ENCODE results near the gene DNAAF6. TPM values are rescaled to one million over a fixed set of nuclear protein-coding genes. Genes with fewer than 3 reads are reported as not detected.

The DNAAF6 gene
- total RNA-seq, 3 donors from 2014 or later (not counting 1 experiment from before 2014, with no cell fraction given), result not detected

DNA sequence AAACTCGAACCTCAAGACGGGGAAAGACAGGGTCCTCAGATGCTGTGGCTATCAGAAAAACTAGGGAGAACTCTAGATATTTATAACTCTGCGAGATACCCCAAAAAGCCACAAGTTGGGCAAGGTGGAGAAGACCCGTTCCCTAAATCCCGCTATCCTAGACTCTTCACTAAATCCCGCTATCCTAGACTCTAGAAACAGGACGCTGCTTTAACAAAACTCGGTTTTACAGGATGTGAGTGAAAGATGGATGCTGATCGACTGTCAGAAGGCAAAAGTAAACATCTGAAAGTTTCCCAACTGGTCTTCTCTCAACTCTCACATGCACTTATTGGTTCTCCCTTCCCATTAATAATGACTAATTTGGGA is 270 bp downstream of the DNAAF6 start:
- H3K4me1 ChIP-seq (ENCODE audit: control insufficient read depth, insufficient read depth, low read length), result peaks cover 6% of the 10 kb centered on the region
- TF ChIP-seq, protein P1, sequence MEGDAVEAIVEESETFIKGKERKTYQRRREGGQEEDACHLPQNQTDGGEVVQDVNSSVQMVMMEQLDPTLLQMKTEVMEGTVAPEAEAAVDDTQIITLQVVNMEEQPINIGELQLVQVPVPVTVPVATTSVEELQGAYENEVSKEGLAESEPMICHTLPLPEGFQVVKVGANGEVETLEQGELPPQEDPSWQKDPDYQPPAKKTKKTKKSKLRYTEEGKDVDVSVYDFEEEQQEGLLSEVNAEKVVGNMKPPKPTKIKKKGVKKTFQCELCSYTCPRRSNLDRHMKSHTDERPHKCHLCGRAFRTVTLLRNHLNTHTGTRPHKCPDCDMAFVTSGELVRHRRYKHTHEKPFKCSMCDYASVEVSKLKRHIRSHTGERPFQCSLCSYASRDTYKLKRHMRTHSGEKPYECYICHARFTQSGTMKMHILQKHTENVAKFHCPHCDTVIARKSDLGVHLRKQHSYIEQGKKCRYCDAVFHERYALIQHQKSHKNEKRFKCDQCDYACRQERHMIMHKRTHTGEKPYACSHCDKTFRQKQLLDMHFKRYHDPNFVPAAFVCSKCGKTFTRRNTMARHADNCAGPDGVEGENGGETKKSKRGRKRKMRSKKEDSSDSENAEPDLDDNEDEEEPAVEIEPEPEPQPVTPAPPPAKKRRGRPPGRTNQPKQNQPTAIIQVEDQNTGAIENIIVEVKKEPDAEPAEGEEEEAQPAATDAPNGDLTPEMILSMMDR (IDR thresholded peaks at IDR 0.05), result no peak
- ATAC-seq (no peak), DNase-seq (no peak)
- Mint-ChIP-seq H3K27me3 (ENCODE audit: low read depth in 2 of 2) (peaks cover 0 to 3% of the 10 kb centered on the region in 2 donors), H3K36me3 (no peaks in the 10 kb centered on the region), H3K4me3 (peak overlapping the region; percentile 83), H3K9me3 (no peaks in the 10 kb centered on the region), H3K4me1 (peaks cover 6 to 8% of the 10 kb centered on the region in 2 donors), H3K27ac (peak overlapping the region in 1 of 2 donors; percentile 78)
- H3K27me3 ChIP-seq (ENCODE audit: control insufficient read depth, insufficient read depth, low read length), result no peaks in the 10 kb centered on the region
- 45% methylated on average over 5 of the region's 9 CpGs for WGBS (ENCODE audit: insufficient coverage)
- intact Hi-C loops (cut with micrococcal nuclease), result loop anchor here (5.0 kb wide), 1 partner anchor 39 kb away; no protein-coding TSS in a partner anchor
- no peaks in the 10 kb centered on the region for H3K36me3 ChIP-seq (ENCODE audit: control insufficient read depth, insufficient read depth, low read length)
- no peaks in the 10 kb centered on the region for H3K9me3 ChIP-seq (ENCODE audit: control insufficient read depth, insufficient read depth, low read length)
- no peak overlapping the region for H3K4me3 ChIP-seq (ENCODE audit: low read length)
- no peak overlapping the region for H3K27ac ChIP-seq (ENCODE audit: low read length)

DNA sequence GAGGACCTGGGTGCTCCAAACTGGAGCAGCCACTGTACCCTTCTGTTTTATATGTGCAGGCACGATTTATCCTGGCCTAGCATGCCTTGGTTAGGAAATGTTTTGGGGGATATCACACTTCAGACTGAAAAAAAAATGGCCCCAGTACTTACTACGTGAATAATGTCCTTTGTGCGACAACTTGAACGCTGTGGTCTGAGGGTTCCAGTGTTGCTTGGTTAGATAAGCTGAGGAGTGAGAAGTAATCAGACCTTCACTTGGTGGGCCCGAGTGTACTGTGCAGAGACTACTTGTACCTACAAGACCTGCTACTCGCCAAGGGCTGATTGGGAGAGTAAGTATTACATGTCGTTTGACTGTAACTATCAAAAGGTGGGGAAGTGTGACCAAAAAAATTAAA is 678 bp downstream of the DNAAF6 start:
- Histone ChIP-seq H3K4me1 (ENCODE audit: control insufficient read depth, insufficient read depth, low read length) (peaks cover 6% of the 10 kb centered on the region), H3K27ac (ENCODE audit: low read length) (no peak overlapping the region), H3K4me3 (ENCODE audit: low read length) (no peak overlapping the region), H3K9me3 (ENCODE audit: control insufficient read depth, insufficient read depth, low read length) (no peaks in the 10 kb centered on the region), H3K27me3 (ENCODE audit: control insufficient read depth, insufficient read depth, low read length) (no peaks in the 10 kb centered on the region), H3K36me3 (ENCODE audit: control insufficient read depth, insufficient read depth, low read length) (no peaks in the 10 kb centered on the region)
- WGBS (ENCODE audit: insufficient coverage), result 97% methylated on average over 7 of the region's 7 CpGs
- Mint-ChIP-seq H3K36me3 (no peaks in the 10 kb centered on the region), H3K27me3 (ENCODE audit: low read depth in 2 of 2) (peaks cover under 1 to 3% of the 10 kb centered on the region in 2 donors), H3K27ac (peak overlapping the region in 1 of 2 donors; percentile 78), H3K4me3 (no peak overlapping the region), H3K4me1 (peaks cover 6 to 8% of the 10 kb centered on the region in 2 donors), H3K9me3 (no peaks in the 10 kb centered on the region)
- DNase-seq (no peak), ATAC-seq (peak in 1 of 3 donors; percentile 19)
- TF ChIP-seq, protein P1 (IDR thresholded peaks at IDR 0.05), result no peak
- intact Hi-C loops (cut with micrococcal nuclease), result loop anchor here (5.0 kb wide), 1 partner anchor 40 kb away; no protein-coding TSS in a partner anchor

DNA sequence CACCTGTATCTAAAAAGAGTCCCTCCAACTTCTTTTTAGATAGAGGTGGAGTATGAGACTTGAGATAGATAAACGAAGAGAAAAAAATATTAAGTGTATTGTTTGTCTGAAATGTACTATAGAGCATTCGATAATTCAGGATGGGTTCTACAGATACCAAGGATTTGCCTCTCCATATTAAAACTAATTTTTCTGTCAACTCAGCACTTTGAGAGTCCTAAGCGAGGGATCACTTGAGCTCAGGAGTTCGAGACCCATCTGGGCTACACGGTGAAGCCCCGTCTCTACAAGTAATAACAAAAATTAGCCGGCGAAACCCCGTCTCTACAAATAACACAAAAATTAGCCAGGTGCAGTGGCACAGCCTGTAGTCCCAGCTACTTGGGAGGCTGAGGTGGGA is 1.5 kb downstream of the DNAAF6 start:
- H3K36me3 ChIP-seq (ENCODE audit: control insufficient read depth, insufficient read depth, low read length), result no peaks in the 10 kb centered on the region
- H3K4me1 ChIP-seq (ENCODE audit: control insufficient read depth, insufficient read depth, low read length), result peaks cover 6% of the 10 kb centered on the region
- H3K27me3 Mint-ChIP-seq (ENCODE audit: low read depth in 2 of 2), result peaks cover 7 to 10% of the 10 kb centered on the region in 2 donors
- no peak for DNase-seq
- H3K27me3 ChIP-seq (ENCODE audit: control insufficient read depth, insufficient read depth, low read length), result no peaks in the 10 kb centered on the region
- intact Hi-C loops (cut with micrococcal nuclease), result loop anchor here (5.0 kb wide), 1 partner anchor 41 kb away; no protein-coding TSS in a partner anchor
- WGBS (ENCODE audit: insufficient coverage), result 90% methylated on average over 2 of the region's 9 CpGs
- no peaks in the 10 kb centered on the region for H3K36me3 Mint-ChIP-seq
- H3K9me3 Mint-ChIP-seq, result no peaks in the 10 kb centered on the region
- ATAC-seq, result no peak
- no peak overlapping the region for H3K4me3 Mint-ChIP-seq
- no peak overlapping the region for H3K27ac ChIP-seq (ENCODE audit: low read length)
- no peaks in the 10 kb centered on the region for H3K9me3 ChIP-seq (ENCODE audit: control insufficient read depth, insufficient read depth, low read length)
- no peak overlapping the region for H3K4me3 ChIP-seq (ENCODE audit: low read length)
- TF ChIP-seq, protein P1 (IDR thresholded peaks at IDR 0.05), result no peak
- H3K27ac Mint-ChIP-seq, result no peak overlapping the region
- H3K4me1 Mint-ChIP-seq, result peaks cover 6 to 8% of the 10 kb centered on the region in 2 donors

DNA sequence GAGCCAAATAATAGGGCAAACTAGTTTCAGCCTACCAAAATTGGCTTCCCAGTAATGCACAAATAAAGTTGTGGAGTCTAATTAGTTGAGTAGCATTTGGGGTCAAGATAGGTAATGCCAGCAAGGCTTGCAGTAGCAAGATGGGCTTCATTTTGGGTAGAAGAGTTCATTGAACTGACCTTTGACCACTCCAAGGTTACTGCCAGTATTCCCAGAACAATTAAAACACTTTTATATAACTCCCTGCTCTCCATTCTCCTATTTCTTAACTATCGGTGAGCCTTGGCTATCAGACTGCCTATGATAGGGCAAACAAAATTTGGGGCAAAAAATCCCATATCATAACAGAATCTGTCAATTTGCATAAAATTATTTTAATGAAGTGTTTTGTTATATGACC is 7.1 kb downstream of the DNAAF6 start:
- intact Hi-C loops (cut with micrococcal nuclease), result no loop called here
- Histone ChIP-seq H3K36me3 (ENCODE audit: control insufficient read depth, insufficient read depth, low read length) (no peaks in the 10 kb centered on the region), H3K27ac (ENCODE audit: low read length) (no peak overlapping the region), H3K9me3 (ENCODE audit: control insufficient read depth, insufficient read depth, low read length) (no peaks in the 10 kb centered on the region), H3K4me3 (ENCODE audit: low read length) (no peak overlapping the region), H3K27me3 (ENCODE audit: control insufficient read depth, insufficient read depth, low read length) (no peaks in the 10 kb centered on the region), H3K4me1 (ENCODE audit: control insufficient read depth, insufficient read depth, low read length) (no peaks in the 10 kb centered on the region)
- no peaks in the 10 kb centered on the region for H3K9me3 Mint-ChIP-seq
- no CpG with 5 or more reads among the region's 1 CpG for WGBS (ENCODE audit: insufficient coverage)
- no peaks in the 10 kb centered on the region for H3K36me3 Mint-ChIP-seq
- H3K4me3 Mint-ChIP-seq, result no peak overlapping the region
- H3K4me1 Mint-ChIP-seq, result no peaks in the 10 kb centered on the region
- TF ChIP-seq, protein P1 (IDR thresholded peaks at IDR 0.05), result no peak
- no peak overlapping the region for H3K27ac Mint-ChIP-seq
- DNase-seq, result no peak
- H3K27me3 Mint-ChIP-seq (ENCODE audit: low read depth in 2 of 2), result peaks cover 15 to 43% of the 10 kb centered on the region in 2 donors
- no peak for ATAC-seq

Data from natural killer cell (primary cell).